NCI-H2081 treated with DMSO at 0.1 percent for 48 hours (cell line): ENCODE results near the gene SAXO1.

ENCODE experiments used
- DNase-seq: peaks from one replicate; lab custom pipeline; 2025; lab: John Stamatoyannopoulos, UW

Gene SAXO1

DNA sequence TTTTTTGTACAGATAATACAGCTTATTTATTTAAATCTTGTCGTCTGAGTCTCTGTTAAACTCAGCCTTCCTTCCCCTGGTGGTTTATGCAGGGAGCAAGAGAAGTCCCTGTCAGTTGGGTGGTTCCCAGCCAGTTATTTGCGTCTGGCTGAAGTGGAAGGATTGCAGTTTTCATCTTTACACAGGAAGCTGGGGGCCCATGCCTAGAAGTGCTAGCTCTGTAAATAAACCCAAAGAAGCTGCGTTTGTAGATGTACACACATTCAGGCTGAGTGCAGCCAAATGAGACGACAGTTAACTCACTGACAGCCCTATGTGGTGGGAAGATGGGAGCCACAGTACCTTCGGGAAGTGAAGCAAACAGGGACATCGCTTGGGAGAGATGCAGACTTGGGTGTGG, 122.1 kb downstream of the SAXO1 start:
- no peak for DNase-seq

DNA sequence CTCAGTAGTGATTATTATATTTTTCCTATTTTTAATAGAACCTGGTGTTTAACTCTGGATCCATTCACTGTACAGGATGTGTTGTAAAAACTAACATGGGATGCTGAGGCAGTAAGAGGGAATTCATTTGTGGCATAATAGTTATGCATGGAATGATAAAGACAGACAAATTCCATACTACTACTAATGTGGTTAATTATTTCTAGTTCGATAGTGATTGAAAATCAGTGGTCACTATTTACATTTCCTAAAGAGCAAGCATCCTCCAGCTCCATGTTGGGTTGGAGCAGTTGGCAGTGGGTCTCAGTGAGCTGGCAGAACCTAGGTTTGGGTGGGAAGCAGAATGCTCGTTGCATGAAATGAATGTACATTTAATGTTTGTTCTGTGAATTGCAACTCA, 122.6 kb downstream of the SAXO1 start:
- DNase-seq = no peak

- no peak for DNase-seq
These were observed 123.6 kb downstream of the SAXO1 start for GRCh38 chr9:18909140-18910018.

GRCh38 chr9:18907927-18908625, 124.9 kb downstream of the SAXO1 start:
- DNase-seq = no peak

DNA sequence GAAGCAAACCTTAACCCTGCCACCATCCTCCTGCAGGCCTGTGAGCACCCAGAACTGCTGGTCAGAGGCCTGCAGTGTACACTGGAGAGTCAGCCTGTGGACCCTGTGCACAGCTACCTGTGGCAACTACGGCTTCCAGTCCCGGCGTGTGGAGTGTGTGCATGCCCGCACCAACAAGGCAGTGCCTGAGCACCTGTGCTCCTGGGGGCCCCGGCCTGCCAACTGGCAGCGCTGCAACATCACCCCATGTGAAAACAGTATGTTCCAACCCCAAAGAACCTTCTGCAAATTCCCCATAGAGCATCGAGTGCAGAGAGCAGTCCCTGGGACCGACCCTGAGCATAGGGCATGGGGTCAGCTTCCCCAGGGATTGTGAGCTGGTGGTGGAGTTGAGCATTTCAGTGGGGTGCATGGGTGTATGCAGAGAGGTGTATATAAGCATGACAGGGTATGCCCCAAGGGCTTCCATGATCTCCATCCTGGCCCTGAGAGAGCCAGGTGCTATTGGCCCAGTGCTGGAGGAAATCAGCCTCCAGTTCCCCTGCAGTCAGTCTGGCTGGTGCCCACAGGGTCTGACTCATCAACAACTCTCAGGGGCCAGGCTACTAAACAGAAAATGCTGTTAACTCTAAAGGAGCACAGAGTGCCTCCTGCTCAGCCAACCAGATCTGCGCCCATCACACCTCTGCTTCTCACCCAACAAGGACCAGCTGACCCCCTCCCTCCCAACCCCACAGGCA, 126.2 kb downstream of the SAXO1 start:
- no peak for DNase-seq

- no peak for DNase-seq
These were observed 127.0 kb downstream of the SAXO1 start for GRCh38 chr9:18905883-18906629.

DNA sequence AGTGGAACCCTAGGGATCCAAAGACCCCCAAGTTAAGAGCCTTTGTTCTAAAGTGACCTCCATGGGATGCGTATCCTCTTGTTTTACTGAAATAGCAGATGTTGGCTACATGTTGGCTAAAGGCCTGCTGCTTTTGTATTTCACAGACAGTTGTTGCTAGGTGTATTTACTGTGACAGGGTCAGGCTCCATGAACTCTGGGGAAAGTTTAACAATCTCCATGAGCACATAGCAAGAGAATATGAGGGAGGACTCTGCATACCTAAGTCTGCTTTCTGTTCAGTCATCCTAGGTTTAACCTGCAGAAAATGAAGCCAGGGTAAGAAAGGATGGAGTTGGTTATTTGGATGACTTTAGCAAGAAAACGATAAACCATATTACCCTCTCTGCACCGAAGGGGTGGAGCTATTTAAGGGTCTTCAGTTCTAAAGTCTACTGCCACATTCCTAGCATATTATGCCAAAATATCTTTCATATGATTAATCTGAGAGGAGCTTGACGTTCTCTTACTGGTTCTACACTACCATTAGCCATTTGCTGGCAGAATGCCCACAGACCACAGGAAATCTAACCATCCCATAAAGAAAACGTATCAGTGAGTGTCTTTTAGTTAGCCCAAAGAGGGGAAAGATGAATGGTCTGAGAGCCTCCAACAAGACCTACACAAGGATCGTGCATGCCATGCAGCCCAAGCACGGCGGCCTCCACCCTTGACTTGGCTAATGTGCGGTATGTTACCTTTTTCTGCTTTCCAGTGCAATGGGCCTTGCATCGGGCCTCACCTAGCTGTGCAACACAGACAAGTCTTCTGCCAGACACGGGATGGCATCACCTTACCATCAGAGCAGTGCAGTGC, 127.8 kb downstream of the SAXO1 start:
- DNase-seq = no peak

GRCh38 chr9:18903450-18903849, 129.6 kb downstream of the SAXO1 start:
- DNase-seq = no peak

GRCh38 chr9:18896531-18897179, 136.4 kb downstream of the SAXO1 start:
- DNase-seq = no peak

DNA sequence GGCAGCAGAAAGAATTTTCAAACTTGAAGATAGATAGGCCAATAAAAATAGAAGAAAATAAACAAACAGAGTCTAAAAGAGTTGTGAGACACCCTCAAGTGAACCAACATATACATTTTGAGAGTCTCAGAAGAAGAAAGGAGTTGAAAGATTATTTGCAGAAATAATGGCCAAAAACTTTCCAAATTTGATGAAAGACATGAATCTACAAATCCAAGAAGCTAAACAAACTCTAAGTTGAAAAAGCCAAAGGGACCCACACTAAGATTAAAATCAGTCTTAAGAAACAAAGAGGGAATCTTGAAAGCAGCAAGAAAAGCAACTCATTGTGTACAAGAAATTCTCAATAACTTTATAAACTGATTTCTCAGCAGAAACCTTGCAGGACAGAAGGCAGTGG, 137.0 kb downstream of the SAXO1 start:
- DNase-seq = no peak

DNA sequence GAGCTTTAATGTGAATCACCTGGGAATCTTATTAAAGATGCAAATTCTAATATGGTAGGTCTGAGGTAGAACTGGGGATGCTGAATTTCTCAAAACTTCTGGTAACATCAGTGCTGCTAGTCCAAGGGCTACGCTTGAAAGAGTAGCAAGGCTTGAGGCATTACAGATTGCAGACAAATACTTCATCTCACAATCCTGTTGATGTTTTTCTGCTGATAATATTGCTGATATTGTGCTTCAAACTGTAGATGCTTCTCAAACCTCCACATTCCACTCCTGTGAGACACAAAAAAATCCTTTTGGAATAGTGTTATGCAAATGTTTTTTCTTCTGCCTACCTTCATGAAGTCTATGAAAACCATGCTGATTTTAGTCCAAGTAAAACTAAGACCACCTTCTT, 139.5 kb downstream of the SAXO1 start:
- DNase-seq = no peak

DNA sequence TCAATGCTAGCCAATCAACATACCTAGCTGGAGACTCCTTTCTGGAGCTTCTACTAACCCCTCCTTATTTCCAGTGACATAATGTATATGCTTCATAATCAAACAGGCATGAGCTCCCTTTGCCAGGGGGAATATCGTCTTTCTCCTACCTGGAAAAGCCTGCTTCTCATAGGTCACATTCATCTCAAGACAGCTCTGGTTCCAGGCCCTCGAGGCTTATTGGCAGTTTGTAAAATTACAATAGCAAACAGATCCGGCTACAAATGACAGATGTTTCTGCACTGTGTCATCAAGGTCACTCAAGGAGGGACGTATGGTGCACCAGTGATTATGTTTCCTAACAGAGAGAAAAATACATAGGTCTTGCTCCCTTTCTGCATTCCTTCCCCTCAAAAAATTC, 140.0 kb downstream of the SAXO1 start:
- no peak for DNase-seq

- no peak for DNase-seq
These were observed 140.9 kb downstream of the SAXO1 start for GRCh38 chr9:18891946-18892670.

GRCh38 chr9:18890372-18890771, 142.6 kb downstream of the SAXO1 start:
- DNase-seq = no peak

GRCh38 chr9:18889550-18889949, 143.5 kb downstream of the SAXO1 start:
- no peak for DNase-seq

DNA sequence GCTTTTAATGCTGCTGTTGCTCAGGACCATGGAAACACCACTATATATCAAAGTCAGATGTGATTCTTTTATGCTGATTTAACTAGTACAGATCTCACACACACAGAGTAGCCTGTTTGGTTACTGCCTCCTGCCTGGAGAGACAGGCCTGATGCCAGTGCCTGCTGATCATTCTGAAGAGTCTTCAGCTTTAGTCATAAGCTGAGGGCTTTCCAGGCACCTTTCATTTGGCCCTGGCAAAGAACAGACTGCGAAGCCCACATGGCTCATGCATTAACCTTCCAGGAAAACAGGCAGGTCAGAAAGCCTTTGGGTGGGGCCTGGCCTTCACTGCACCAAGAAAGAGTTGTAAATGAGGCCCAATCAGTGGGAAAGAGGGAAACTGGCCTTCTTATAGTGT, 144.7 kb downstream of the SAXO1 start:
- no peak for DNase-seq

GRCh38 chr9:18887546-18887945, 145.5 kb downstream of the SAXO1 start:
- DNase-seq = no peak

GRCh38 chr9:18881758-18882157, 151.3 kb downstream of the SAXO1 start:
- DNase-seq = no peak

- no peak for DNase-seq
These were observed 155.0 kb downstream of the SAXO1 start for GRCh38 chr9:18877984-18878383.
